D341Med (cell line): ENCODE data around the gene PRC1.
A peak's percentile ranks its signal among the peaks of the same experiment; 100 is the strongest.

ENCODE experiments used
- DNase-seq: peaks from one replicate; pipeline ENCODE4 v3.0.0; 2012; ENCODE audit warnings: low spot score

PRC1 gene

DNA sequence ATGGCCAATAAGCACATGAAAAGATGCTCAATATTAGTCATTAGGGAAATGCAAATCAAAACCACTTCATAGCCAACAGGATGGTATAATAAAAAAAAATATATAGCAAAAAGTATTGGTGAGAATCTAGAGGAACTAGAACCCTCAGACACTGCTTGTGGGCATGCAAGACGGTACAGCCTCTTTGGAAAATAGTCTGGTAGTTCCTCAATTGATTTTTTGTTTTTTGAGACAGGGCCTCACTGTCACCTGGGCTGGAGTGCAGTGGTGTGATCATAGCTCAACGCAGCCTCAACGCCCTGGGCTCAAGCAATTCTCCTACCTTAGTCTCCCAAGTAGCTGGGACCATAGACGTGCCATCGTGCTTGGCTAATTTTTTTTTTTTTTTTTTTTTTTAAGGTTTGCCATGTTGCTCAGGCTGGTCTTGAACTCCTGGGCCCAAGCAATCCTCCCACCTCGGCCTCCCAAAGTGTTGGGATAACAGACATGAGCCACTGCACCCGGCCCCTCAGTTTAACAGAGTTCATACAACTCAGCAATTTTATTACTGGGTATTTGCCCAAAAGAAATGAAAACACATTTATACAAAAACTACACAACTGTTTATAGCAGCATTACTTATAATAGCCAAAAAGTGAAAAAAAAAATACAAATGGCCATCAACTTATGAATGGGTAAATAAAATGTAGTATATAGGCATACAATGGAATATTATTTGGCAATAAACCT, 5.1 kb downstream of the PRC1 start:
- DNase-seq = no peak

DNA sequence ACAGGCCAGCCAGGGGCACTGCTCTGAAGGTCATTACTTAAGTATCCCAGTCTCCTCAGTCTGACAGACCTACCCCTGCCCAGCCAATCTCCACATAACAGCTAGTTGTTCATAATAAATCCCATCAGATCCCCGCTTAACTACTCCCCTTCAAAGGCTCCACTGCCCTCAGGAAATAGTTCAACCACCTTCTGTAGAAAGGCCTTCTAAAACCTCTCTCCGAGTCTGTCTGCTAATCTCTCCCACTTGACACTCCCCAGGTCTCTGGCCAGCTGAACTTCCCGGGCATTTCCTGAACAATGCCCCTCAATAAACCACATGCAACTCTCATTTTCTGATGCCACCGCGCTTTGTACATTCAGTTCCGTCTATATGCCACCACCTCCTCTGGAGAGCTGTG, 6.0 kb downstream of the PRC1 start:
- no peak for DNase-seq

DNA sequence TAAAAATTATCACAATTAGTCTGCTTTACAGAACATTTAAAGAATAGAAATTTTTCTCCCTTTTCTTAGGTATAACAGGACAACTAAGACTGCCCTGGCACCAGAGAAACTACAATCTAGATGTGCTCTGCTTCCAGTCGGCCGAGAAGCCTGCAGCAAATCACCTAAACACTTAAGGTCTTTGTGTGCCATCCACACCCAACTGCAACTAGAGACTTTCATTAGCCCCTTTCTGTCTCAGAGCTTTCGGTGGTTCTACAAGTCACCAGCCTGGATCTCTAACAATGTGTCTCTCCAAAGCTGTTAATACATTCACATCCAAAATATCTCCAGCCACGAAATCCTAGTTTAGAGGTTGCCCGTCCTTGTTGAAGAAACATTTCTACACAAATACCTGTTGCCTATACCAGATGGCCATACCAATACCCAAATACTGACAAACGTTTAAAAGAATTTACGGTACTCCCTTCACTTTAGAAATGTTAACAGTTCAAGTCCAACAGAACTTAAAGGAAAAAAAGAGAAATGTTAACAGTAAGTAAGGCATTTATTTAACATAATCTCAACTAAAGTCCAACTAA, 6.7 kb downstream of the PRC1 start:
- DNase-seq = no peak

DNA sequence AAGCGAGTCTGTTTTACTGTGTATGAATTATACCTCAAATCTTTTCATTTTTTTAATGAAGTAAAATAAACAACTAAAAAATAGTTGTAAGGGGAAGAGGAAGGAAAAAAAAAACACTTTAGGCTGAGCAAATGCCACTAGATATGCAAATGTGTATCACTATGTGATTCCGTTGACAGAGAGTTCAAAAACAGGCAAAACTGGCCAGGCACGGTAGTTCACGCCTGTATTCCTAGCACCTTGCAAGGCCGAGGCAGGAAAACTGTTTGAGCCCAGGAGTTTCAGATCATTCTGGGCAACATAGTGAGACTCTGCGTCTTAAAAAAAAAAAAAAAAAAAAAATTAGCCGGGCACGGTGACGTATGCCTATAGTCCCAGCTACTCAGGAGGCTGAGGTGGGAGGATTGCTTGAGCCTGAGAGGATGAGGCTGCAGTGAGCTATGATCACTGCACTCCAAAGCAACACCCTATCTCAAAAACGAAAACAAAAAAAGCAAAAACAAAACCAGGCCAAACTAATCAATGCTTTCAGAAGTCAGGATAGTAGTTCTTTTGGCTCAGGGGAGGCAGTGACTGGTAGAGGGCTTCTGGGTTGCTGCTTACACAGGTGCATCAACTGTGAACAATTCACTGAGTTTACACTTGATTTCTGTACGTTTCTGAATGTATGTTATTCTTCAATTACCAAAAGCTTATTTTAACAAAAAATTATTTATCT, 7.4 kb downstream of the PRC1 start:
- DNase-seq = no peak

DNA sequence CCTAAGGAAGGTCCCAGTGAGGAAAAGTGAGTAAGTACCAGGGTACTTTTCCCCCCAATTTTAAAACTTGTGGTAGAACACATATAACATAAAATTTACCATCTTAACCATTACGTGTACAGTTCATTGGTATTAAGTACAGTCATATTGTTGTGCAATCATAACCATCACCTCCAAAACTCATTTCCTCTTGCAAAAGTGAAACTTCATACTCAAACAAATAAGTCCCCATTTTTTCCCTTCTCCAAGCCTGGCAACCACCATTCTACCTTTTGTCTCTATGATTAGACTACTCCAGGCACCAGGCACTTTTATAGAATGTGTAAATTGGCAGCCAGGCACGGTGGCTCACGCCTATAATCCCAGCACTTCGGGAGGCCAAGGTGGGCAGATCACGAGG, 12.2 kb downstream of the PRC1 start:
- DNase-seq = no peak

DNA sequence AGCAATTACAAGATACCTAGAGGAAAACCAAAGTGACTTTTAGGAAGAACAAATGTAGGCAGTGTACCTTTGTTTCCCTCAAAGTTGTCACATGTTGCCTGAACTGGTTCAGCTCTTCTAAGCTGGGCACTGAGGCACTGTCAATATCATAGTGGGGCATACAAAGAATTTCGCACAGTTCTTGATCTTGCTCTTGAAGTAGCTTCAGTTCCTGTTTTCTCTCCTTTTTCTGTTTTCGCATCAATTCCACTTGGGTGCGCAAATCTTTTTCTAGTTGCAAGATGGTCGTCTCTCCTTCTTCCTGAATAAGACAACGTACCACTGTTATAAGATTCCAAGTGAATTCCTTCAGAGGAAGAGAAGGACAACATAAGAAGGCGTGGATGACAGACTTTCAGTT, 12.7 kb downstream of the PRC1 start:
- DNase-seq = no peak

DNA sequence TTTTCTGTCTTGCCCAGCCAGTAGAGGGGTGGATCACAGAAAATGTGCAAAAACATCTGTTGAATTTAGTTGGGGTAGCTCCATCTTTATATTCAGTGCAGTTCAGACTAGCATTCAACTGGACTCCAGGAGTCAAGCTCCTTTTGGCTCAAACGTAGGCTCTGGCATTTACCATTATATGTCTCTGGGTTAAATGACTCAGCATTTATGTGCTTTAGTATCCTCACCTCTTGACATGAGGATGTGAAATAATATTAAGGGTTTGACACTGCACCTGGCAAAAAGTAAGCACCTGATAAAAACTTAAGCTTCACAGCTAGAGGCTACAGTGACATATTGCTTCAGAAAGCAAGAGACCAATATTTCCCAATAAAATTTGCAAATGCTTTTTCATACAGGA, 14.8 kb downstream of the PRC1 start:
- DNase-seq = no peak

DNA sequence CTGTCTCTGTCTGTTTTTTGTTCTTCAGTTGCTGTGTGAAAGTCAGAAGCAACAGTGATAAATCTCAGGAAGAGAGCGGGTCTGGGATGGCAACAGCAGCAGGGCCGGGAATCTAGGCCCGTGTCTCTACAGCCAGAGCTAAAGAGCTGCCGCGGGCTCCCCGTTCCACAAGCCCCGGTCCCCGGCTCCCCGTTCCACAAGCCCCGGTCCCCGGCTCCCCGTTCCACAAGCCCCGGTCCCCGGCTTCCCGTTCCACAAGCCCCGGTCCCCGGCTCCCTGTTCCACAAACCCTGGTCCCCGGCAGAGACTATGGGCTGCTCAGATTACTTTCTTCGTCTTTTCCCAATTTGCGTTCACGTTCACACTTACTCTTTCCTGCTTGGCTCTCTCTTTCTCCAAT, 20.1 kb downstream of the PRC1 start:
- DNase-seq = no peak

DNA sequence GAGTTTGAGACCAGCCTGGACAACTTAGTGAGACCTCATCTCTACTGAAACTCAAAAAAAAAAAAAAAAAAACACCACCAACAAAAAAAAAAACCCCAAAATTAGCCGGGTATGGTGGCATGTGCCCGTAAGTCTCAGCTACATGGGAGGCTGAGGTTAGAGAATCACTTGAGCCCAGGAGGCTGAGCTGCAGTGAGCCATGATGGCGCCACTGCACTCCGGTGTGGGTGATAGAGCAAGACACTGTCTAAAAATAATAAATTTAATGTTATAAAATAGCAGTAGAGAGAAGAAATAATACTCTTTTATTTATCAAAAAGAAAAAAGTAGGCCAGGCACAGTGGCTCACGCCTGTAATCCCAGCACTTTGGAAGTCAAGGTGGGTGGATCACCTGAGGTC, 22.2 kb downstream of the PRC1 start:
- no peak for DNase-seq

DNA sequence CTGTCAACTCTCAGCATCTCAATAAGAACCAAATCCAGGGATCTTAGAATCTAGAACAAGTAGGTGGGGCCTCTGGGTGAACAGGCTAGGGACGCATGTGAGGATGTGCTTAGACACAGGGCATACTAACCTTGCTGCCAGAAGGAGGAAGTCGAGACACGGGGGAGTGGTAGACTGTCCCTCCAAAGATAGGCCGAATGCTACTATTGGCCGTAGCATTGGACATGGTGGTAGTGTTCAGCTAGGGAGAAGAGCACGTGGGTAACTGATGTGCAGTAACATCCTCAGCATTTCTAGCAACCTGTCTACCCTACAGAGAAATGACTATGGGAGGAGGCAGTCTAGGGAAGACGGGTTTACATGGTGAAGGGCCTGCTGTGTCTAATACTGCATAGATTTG, 24.1 kb downstream of the PRC1 start:
- no peak for DNase-seq

DNA sequence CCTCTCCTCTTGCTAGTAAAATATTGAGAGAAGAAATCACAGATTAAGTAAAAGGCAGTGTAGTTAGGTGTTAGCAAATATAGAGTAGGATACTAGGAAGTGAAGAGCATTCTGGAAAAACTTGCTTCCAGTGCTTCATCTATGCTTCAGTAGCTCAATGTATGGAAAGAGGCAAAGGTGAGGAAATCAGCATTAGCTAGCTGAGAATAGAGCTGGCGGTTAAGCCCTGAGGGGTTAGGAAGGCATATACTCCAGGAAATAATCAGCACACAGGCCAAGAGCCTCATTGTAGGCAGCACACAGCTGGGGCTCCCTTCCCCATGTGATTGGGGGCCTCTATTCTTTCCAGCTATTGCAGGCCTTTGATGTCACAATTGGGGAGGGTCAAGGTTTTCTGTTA, 25.9 kb downstream of the PRC1 start:
- no peak for DNase-seq

DNA sequence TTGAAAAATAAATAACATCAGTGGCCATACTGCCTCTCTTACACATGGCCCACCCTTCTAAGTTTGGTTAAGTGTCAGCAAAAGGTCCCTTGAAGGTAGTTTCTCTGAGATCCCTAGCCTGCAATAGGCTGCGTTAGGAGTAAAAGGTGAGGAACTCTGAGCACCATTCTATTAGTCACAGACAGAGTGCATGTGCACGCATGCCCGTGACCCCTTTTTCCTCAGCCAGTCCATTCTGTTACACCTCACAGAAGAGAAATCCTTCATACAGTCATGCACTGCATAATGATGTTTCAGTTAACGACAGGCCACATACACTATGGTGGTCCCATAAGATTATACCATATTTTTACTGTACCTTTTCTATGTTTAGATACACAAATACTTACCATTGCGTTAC, 27.1 kb downstream of the PRC1 start:
- DNase-seq = no peak

DNA sequence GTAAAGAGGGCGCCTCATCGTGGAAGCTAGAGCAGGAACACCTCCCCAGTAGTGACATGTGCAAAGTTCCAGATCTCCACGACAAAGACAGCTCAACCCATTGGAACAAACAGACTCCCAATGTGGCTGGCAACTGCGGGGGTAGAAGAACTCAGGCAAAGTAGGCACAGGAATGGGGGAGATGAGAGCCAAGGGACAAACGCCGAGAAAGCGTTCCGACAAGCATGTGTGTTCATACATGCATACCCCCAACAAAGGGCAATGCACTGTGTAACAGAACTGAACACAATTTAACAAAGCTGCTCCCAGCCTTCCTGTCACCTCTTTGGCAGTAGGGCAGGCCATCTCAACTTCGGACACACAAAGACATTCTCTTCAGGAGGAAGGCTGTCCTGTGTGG, 28.1 kb downstream of the PRC1 start:
- no peak for DNase-seq

DNA sequence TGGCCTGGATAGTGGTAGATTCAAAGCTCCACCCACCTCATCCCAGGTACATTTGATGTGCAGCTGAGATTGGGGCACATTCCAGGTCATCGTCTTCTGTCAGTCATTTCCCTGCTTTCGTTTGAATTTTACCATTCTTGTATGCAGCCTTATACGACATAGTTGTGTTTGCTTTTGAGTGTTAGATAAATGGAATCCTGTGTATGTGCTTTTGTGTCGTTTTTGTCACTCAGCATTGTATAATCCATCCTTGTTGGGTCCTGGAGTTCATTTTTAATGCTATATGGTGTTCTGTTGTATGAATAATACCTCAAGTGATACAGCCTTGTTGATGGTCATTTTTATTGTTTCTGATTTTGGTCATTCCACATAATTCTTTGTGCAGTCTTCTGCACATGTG, 32.3 kb downstream of the PRC1 start:
- no peak for DNase-seq

DNA sequence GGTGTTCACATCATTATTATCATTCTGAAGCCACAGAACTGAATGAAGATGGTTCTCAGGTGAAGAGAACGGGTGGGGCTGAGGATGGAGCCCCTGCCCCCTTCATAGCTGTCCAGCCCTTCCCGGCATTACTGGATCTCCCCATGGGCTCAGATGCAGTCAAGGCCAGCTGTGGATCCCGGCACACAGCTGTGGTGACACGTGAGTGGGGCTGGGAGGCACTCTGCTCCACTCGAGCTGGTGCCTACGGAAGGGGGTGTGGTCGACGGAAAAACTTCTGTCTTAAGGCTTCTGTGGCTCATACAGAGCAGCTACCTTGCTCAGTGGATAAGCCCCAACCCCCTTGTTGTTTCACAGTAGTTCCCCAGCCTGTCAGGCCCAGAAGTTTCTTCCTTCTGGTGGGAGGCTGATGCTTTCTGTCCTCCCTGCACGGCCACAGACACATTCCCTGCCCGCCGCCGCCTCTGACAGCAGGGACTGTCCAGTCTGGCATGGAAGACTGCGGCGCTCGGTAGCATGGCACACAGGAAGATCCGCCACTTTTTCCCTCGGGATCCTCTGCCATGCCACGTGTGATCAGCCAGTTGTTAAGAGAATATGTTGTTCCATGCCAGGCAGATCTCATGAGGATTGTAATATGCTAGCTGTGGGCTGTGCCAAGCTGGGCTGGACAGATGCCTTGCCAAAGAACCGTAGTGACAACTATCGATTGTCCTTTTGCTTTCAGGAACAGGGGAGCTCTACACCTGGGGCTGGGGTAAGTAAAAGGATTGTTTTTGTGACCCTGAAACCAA, 33.8 kb downstream of the PRC1 start:
- DNase-seq = peak; percentile 59

DNA sequence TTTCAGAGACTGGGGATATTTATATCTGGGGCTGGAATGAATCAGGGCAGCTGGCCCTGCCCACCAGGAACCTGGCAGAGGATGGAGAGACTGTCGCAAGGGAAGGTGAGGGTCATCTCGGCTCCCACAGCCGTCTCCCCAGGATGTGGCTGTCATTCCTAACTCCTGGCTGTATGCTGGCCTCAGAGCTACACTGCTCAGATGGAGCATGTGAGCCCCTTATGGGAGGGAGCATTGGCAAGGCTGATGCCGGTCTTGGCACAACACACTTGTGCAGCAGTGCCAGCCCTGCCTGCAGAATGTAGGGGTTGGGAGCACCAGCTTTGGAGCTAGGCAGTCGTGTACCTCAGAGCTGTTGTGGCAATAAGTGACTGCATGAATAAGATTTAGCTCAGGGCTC, 34.4 kb downstream of the PRC1 start:
- no peak for DNase-seq

DNA sequence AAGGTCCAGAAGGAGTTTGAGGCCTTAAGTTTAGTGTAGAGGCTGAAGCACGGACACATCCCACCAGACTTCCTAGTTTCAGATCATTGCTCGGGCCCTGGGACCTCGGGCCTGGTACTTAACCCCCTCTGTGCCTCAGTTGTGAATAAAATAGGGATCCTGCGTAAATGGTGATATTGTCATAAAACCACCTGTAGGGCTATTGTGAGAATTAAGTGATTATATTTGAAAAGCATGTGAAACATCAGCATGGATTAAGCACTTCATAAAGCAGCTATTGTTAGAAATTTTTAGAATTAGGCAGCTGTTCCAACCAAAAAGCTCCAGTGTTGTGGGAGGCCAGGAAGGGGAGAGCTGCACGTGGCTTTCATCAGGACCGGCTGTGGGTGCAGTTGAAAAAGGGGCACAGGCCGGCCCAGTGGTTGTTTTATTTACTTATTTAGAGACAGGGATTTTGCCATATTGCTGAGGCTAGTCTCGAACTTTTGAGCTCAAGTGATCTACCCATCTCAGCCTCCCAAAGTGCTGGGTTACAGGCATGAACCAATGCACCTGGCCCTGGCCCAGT, 35.2 kb downstream of the PRC1 start:
- no peak for DNase-seq

DNA sequence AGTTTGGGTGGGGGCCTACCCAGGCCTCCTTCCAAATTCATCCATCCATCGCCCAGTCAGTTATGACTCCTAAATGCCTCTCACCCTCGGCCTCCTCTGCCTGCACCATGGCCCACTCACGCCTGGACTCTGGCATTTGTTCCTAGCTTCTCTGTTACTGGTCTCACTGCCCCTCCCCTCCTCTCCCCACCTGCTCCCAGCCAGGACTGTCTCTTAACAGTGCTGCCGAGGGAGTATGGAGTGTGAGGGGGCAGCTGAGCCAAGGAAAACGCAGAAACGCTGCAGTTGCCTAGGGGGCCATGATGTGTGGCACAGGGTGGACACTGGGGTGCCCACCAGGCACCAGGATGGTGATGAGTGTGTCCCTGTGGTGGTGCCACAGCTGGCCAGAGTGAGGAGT, 36.5 kb downstream of the PRC1 start:
- DNase-seq = no peak

DNA sequence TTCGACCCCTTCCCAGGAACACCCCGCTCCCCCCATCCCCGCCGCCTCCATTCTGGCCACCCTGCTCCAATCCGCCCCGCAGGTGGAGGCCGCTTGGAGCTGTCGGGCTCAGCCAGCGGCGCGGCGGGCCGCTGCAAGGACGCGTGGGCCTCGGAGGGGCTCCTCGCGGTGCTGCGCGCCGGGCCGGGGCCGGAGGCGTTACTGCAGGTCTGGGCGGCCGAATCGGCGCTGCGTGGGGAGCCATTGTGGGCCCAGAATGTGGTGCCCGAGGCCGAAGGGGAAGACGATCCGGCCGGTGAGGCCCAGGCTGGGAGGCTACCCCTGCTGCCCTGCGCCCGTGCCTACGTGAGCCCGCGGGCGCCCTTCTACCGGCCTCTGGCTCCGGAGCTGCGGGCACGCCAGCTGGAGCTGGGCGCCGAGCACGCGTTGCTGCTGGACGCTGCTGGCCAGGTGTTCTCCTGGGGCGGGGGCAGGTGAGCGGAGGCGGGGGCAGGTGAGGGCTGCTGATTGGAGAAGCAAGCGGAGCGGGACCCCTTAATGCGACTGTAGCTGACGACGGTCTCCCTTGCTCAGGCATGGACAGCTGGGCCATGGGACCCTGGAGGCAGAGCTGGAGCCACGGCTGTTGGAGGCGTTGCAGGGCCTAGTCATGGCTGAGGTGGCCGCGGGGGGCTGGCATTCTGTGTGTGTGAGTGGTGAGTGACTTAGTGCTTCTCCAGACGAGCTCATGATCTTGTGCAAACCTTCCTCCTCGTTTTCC, 37.1 kb downstream of the PRC1 start:
- peak; percentile 63 for DNase-seq

DNA sequence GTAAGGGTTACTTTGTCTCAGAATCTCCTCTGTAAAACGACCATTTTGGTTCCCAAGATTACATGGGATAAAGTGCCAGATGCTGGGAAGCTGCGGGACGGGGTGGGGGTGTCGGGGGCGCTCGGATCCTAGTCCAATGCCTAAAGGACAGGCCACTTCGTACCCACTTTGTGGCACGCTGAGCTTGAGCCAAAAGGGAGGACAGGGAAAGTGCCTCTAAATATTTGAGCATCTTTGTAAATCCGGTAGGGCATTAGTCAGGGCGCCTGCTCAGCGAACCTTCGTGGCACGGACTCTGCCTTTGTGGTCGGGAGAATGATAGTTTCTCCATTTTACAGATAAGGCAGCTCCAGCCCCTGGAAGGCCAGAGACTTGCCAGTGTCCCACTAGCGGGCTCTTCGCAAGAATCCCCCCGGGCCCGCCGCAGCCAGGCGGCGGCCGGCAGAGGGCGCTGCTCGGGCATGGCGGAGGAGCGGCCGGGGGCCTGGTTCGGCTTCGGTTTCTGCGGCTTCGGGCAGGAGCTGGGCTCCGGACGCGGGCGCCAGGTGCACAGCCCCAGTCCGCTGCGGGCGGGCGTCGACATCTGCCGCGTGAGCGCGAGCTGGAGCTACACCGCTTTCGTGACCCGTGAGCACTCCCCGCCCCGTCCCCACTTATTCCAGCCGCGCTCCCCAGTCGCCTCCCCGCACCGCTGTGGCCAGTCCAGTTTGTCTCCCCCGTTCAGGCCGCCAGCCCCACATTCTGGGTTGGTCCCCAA, 37.9 kb downstream of the PRC1 start:
- peak; percentile 92 for DNase-seq
